Right lobe of liver (tissue), 6 donors: ENCODE measurements around the gene CLMP. TPM values are rescaled to one million over a fixed set of nuclear protein-coding genes. Genes with fewer than 3 reads are reported as not detected.

Experiments
- ATAC-seq, 4 donors: fragments of 200-7000 bp; cut with Tn5 transposase; one replicate each; pipeline ENCODE4 v1.9.1; 2020; ENCODE audit warnings: mild to moderate bottlenecking in 4 of 4, moderate library complexity in 4 of 4
- DNase-seq, 3 donors: peaks; one replicate each; pipeline ENCODE4 v3.0.0-alpha.2; 2020
- H3K27ac ChIP-seq, 3 donors: fragments of 200-600 bp; one replicate each; pipeline ENCODE4 v1.8.0; 2022
- H3K27me3 ChIP-seq, 2 donors: fragments of 200-600 bp; one replicate each; pipeline ENCODE4 v1.8.0; 2022
- H3K36me3 ChIP-seq, 4 donors: fragments of 200-600 bp; sonication (generic) in 1 of 4; one replicate each; pipeline versions ENCODE4 v1.5.1 to v1.8.0; 2017 to 2022; ENCODE audit warnings: control low read depth in 1 of 4
- H3K4me1 ChIP-seq, 4 donors: fragments of 200-600 bp; sonication (generic) in 1 of 4; one replicate each; pipeline versions ENCODE4 v1.5.1 to v1.8.0; 2017 to 2022; ENCODE audit warnings: control low read depth in 1 of 4
- H3K4me3 ChIP-seq, 3 donors: fragments of 200-600 bp; one replicate each; pipeline ENCODE4 v1.8.0; 2022
- H3K9me3 ChIP-seq, 4 donors: fragments of 200-600 bp; sonication (generic) in 1 of 4; one replicate each; pipeline versions ENCODE4 v1.5.1 to v1.8.0; 2017 to 2022; ENCODE audit warnings: control low read depth in 1 of 4
- POLR2A ChIP-seq: fragments of 450-650 bp; IDR thresholded peaks from one replicate; pipeline ENCODE4 v1.6.1; 2017; ENCODE audit warnings: antibody characterized with exemption, mild to moderate bottlenecking
- WGBS: methylation state at CpG from one replicate; pipeline ENCODE4 v1.1.6; 2018; ENCODE audit warnings: low coverage, low lambda C conversion rate; ENCODE audit not compliant: insufficient coverage; ENCODE audit errors: missing lambda C conversion rate; 5-methylcytosine and 5-hydroxymethylcytosine counted together
- intact Hi-C, 2 donors: fragments of 100-400 bp; cut with DNase I; formaldehyde crosslinking; loops; one replicate each; pipeline versions ENCODE4 v1.11.2 to v1.14.1; 2022
- total RNA-seq, 6 experiments: library from RNA; depleted of rRNA in 2 of 6; stranded (reverse); fragments of >200 nt in 2 of 6; fragmentation: NEBNext Ultra II Directional in 3 of 6; extraction: Animal tissue kit (Norgen Biotek cat#: 25700) in 3 of 6; gene quantifications; one replicate each; pipeline versions ENCODE4 v1.1.0 to v1.2.4, GENCODE V29; 2016 to 2023
- TF ChIP-seq, protein P1 (sequence below), 4 donors: fragments of 200-600 bp in 3 of 4; fragments of 450-650 bp in 1 of 4; IDR thresholded peaks; one replicate each; pipeline versions ENCODE4 v1.5.1 to v1.8.0; 2016 to 2022; ENCODE audit warnings: antibody characterized with exemption in 4 of 4, mild to moderate bottlenecking in 2 of 4
- donor health status: DM: no; HTN: yes; CAD: no.
- donor health status: DM: no; HTN: no; CAD: no.
- donor health status: DM: no; HTN: no; CAD: no.
- donor health status: DM: no; HTN: yes; CAD: no.
- donor health status: DM: no; HTN: yes; CAD: no.

Gene CLMP
- total RNA-seq, 6 experiments from 2014 or later = 0.17 to 1.2 (median 0.51) TPM

DNA sequence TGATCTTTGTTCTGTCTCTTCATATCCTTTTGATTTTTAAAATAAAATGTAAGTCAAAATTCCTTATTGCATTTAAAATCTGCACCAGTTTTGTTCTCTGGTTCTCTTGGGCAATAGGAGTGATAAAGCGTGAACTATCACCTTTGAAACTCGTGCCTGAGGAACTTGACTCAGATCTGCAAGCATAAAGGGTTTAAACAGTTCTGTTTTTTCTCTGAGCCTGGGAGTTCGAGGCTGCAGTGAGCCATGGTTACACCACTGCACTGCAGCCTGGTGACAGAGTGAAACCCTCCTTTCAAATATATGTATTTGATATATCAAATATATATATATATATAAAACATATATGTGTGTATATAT is 38.9 kb upstream of the CLMP start:
- Histone ChIP-seq H3K9me3 (no peaks in the 10 kb centered on the region), H3K36me3 (no peaks in the 10 kb centered on the region), H3K4me1 (no peaks in the 10 kb centered on the region), H3K4me3 (no peak overlapping the region), H3K27ac (no peak overlapping the region), H3K27me3 (no peaks in the 10 kb centered on the region)
- intact Hi-C loops = no loop called here
- 32% methylated on average over 3 of the region's 3 CpGs for WGBS
- DNase-seq = no peak
- ATAC-seq = peak in 1 of 4 donors; percentile 16
- TF ChIP-seq POLR2A = no peak
- TF ChIP-seq, protein P1, sequence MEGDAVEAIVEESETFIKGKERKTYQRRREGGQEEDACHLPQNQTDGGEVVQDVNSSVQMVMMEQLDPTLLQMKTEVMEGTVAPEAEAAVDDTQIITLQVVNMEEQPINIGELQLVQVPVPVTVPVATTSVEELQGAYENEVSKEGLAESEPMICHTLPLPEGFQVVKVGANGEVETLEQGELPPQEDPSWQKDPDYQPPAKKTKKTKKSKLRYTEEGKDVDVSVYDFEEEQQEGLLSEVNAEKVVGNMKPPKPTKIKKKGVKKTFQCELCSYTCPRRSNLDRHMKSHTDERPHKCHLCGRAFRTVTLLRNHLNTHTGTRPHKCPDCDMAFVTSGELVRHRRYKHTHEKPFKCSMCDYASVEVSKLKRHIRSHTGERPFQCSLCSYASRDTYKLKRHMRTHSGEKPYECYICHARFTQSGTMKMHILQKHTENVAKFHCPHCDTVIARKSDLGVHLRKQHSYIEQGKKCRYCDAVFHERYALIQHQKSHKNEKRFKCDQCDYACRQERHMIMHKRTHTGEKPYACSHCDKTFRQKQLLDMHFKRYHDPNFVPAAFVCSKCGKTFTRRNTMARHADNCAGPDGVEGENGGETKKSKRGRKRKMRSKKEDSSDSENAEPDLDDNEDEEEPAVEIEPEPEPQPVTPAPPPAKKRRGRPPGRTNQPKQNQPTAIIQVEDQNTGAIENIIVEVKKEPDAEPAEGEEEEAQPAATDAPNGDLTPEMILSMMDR (IDR thresholded peaks at IDR 0.05) = no peak

DNA sequence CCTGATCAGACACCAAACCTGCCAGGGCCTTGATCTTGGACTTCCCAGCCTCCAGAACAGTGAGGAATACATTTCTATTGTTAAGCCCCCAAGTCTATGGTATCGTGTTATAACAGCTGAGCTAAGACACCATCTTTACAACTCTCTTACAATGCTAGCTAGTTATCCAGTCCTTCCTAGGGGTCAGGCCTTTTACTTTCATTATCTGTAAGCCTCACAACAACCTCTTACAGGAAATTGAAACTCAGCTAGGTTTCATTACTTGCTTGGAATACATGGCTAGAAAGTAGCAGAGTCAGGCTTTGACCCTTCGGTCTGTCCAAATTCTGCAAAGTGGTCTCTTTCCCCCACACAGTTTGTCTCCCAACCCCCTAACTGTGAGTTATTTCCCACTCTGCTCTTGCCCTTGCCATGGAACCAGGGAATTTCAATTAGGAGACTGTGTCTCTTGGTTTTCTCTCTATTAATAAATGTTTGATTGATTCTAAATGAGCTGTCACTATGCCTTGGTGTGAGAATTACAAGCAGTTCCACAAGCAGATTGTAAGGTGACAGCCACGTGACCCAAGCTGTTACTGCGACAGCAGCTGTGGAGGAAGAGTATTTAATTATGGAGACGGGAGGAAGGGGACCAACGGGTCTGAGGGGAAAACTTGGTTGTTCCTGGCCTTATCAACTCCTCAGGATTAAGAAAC is 38.4 kb upstream of the CLMP start:
- Histone ChIP-seq H3K9me3 (no peaks in the 10 kb centered on the region), H3K27ac (no peak overlapping the region), H3K4me1 (no peaks in the 10 kb centered on the region), H3K4me3 (no peak overlapping the region), H3K36me3 (no peaks in the 10 kb centered on the region), H3K27me3 (no peaks in the 10 kb centered on the region)
- DNase-seq = no peak
- WGBS = 61% methylated on average over 6 of the region's 6 CpGs
- TF ChIP-seq, protein P1 (IDR thresholded peaks at IDR 0.05) = no peak
- no peak for TF ChIP-seq POLR2A
- peak in 2 of 4 donors; percentile 43 to 55 for ATAC-seq
- intact Hi-C loops = no loop called here

DNA sequence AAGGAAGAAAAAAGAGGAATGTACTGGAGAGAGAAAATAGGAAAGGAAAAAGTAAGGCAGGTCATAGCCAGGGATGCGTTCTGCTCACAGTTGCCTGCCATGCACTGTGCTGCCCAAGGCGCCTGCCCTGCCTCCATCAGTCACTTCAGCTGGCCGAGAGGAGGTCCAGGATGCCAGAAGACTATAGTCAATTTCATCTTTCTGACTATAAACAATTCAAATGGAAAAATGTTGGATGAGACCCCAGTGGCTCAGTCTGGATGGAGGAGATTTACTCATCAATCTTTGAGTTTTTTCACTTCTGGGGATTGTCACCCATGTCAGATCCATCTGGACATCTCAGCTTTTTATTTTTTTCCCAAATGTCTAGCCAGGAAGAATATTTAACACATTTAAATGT is 36.7 kb upstream of the CLMP start:
- no peaks in the 10 kb centered on the region for H3K27me3 ChIP-seq
- ATAC-seq = no peak
- 53% methylated on average over 3 of the region's 3 CpGs for WGBS
- no peak overlapping the region for H3K4me3 ChIP-seq
- no peak for DNase-seq
- no peaks in the 10 kb centered on the region for H3K36me3 ChIP-seq
- no peaks in the 10 kb centered on the region for H3K4me1 ChIP-seq
- intact Hi-C loops = no loop called here
- no peak overlapping the region for H3K27ac ChIP-seq
- no peaks in the 10 kb centered on the region for H3K9me3 ChIP-seq
- TF ChIP-seq, protein P1 (IDR thresholded peaks at IDR 0.05) = no peak
- TF ChIP-seq POLR2A = no peak

DNA sequence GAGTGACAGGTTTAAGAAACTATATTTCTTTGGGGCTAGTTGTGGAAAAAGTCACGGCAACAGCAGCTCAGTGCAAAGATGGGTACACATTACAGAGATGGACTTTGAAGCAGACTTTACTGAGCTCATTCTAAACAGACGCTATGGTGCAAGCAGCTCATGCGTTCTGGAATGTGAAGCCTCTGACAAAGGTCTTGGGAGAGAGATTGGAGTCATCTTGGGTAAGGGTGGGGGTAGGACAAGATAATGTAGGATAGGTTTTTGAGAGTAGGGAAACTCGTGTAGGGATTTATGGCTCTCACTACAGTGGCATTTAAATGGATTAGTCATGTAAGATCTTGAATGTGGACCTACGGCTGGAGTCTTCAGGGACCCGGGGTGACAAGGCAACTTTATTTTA is 36.2 kb upstream of the CLMP start:
- 47% methylated on average over 6 of the region's 6 CpGs for WGBS
- no peak overlapping the region for H3K27ac ChIP-seq

More for the DNA sequence above, 36.2 kb upstream of the CLMP start:
- Histone ChIP-seq H3K36me3 (no peaks in the 10 kb centered on the region), H3K4me1 (no peaks in the 10 kb centered on the region), H3K4me3 (no peak overlapping the region), H3K9me3 (no peaks in the 10 kb centered on the region), H3K27me3 (no peaks in the 10 kb centered on the region)
- ATAC-seq = peak in 1 of 4 donors; percentile 28
- TF ChIP-seq, protein P1 (IDR thresholded peaks at IDR 0.05) = no peak
- no peak for TF ChIP-seq POLR2A
- intact Hi-C loops = no loop called here
- no peak for DNase-seq
